Stimulated activated CD8-positive, alpha-beta memory T cell treated with anti-CD3 and anti-CD28 coated beads, Interleukin-4, amount 100 ng/mL, for 24 hours (primary cell): ENCODE results near the gene ZNF750.

Source experiments
- DNase-seq: peaks from one replicate; pipeline ENCODE4 v3.0.0-alpha.2; 2020; ENCODE audit warnings: low read depth

The ZNF750 gene

GRCh38 chr17:82835122-82835521 is 4.7 kb downstream of the ZNF750 start:
- no peak for DNase-seq

GRCh38 chr17:82832881-82833475 is 6.8 kb downstream of the ZNF750 start:
- no peak for DNase-seq

- DNase-seq, result no peak
These were observed 7.4 kb downstream of the ZNF750 start for GRCh38 chr17:82832411-82832810.

GRCh38 chr17:82831818-82832200 is 8.0 kb downstream of the ZNF750 start:
- DNase-seq, result no peak

- DNase-seq, result no peak
These were observed 8.6 kb downstream of the ZNF750 start for GRCh38 chr17:82831041-82831817.

GRCh38 chr17:82830249-82830661 is 9.6 kb downstream of the ZNF750 start:
- no peak for DNase-seq

- DNase-seq, result no peak
These were observed 10.8 kb downstream of the ZNF750 start for GRCh38 chr17:82828875-82829487.

- no peak for DNase-seq
These were observed 12.9 kb downstream of the ZNF750 start for GRCh38 chr17:82826956-82827355.

GRCh38 chr17:82826211-82826610 is 13.6 kb downstream of the ZNF750 start:
- DNase-seq, result no peak

- DNase-seq, result no peak
These were observed 14.2 kb downstream of the ZNF750 start for GRCh38 chr17:82825540-82826124.

- no peak for DNase-seq
These were observed 16.8 kb downstream of the ZNF750 start for GRCh38 chr17:82823004-82823403.

GRCh38 chr17:82822281-82822680 is 17.5 kb downstream of the ZNF750 start:
- no peak for DNase-seq

GRCh38 chr17:82821554-82821953 is 18.3 kb downstream of the ZNF750 start:
- no peak for DNase-seq

GRCh38 chr17:82820278-82821251 is 19.3 kb downstream of the ZNF750 start:
- DNase-seq, result no peak

GRCh38 chr17:82817947-82818346 is 21.9 kb downstream of the ZNF750 start:
- DNase-seq, result no peak

- no peak for DNase-seq
These were observed 23.5 kb downstream of the ZNF750 start for GRCh38 chr17:82816358-82816757.

- no peak for DNase-seq
These were observed 24.0 kb downstream of the ZNF750 start for GRCh38 chr17:82815790-82816305.

GRCh38 chr17:82815354-82815753 is 24.5 kb downstream of the ZNF750 start:
- no peak for DNase-seq

GRCh38 chr17:82814834-82815233 is 25.0 kb downstream of the ZNF750 start:
- DNase-seq, result no peak

GRCh38 chr17:82813299-82814051 is 26.3 kb downstream of the ZNF750 start:
- no peak for DNase-seq

GRCh38 chr17:82812601-82813000 is 27.2 kb downstream of the ZNF750 start:
- no peak for DNase-seq
